NCI-H69 (cell line): ENCODE measurements around the gene SFXN3.
A peak's percentile ranks its signal among the peaks of the same experiment; 100 is the strongest.

Experiments
- DNase-seq: peaks from one replicate; lab custom pipeline; 2025; lab: John Stamatoyannopoulos, UW

Gene SFXN3

GRCh38 chr10:101000127-101000914 lies 30.7 kb upstream of the SFXN3 start:
- DNase-seq = no peak

GRCh38 chr10:101000915-101001658 lies 29.9 kb upstream of the SFXN3 start:
- DNase-seq = no peak

- no peak for DNase-seq
Measured at GRCh38 chr10:101001659-101002035, 29.4 kb upstream of the SFXN3 start.

GRCh38 chr10:101002456-101002855 lies 28.6 kb upstream of the SFXN3 start:
- DNase-seq = no peak

- no peak for DNase-seq
Measured at GRCh38 chr10:101003639-101004206, 27.3 kb upstream of the SFXN3 start.

GRCh38 chr10:101005361-101005760 lies 25.7 kb upstream of the SFXN3 start:
- DNase-seq = no peak

- DNase-seq = no peak
Measured at GRCh38 chr10:101005869-101006567, 25.0 kb upstream of the SFXN3 start.

GRCh38 chr10:101006593-101007098 lies 24.4 kb upstream of the SFXN3 start:
- no peak for DNase-seq

- no peak for DNase-seq
Measured at GRCh38 chr10:101007099-101007711, 23.8 kb upstream of the SFXN3 start.

- no peak for DNase-seq
Measured at GRCh38 chr10:101007915-101008822, 22.9 kb upstream of the SFXN3 start.

GRCh38 chr10:101008823-101009423 lies 22.1 kb upstream of the SFXN3 start:
- DNase-seq = no peak

- no peak for DNase-seq
Measured at GRCh38 chr10:101010329-101010728, 20.7 kb upstream of the SFXN3 start.

- DNase-seq = peak; percentile 9
Measured at GRCh38 chr10:101011517-101012423, 19.3 kb upstream of the SFXN3 start.

GRCh38 chr10:101012525-101013364 lies 18.3 kb upstream of the SFXN3 start:
- peak; percentile 84 for DNase-seq

- no peak for DNase-seq
Measured at GRCh38 chr10:101013365-101013825, 17.6 kb upstream of the SFXN3 start.

GRCh38 chr10:101014230-101014884 lies 16.7 kb upstream of the SFXN3 start:
- peak; percentile 48 for DNase-seq

GRCh38 chr10:101014966-101015581 lies 16.0 kb upstream of the SFXN3 start:
- peak; percentile 26 for DNase-seq
